GM12878 (cell line): Measurements from ENCODE around the gene POMT1. TPM values are rescaled to one million over a fixed set of nuclear protein-coding genes. Genes with fewer than 3 reads are reported as not detected.

Source experiments
- ATAC-seq: fragments of 200-7000 bp; cut with Tn5 transposase; 3 replicates; pipeline ENCODE4 v1.9.1; 2020; ENCODE audit warnings: mild to moderate bottlenecking, moderate library complexity
- BruUV-seq: library from RNA; stranded (reverse); fragments of 400-500 nt; replicated peaks from 2 replicates; lab custom pipeline; 2021; lab: Mats Ljungman, UMichigan
- CTCF ChIA-PET: fragments of 300-600 bp; sonication (Branson Sonifier 250); formaldehyde crosslinking; extraction: SDS; loops from one replicate; lab custom pipeline; 2021; ENCODE audit warnings: inconsistent platforms; lab: Yijun Ruan, JAX
- POLR2A ChIA-PET: fragments of 350-600 bp; formaldehyde crosslinking; extraction: SDS; loops from one replicate; lab custom pipeline; 2021; ENCODE audit warnings: inconsistent platforms; lab: Charles Lee
- RAD21 ChIA-PET: fragments of 300-600 bp; sonication (Branson Sonifier 250); formaldehyde crosslinking; loops from one replicate; lab custom pipeline; 2023; ENCODE audit warnings: antibody characterized with exemption; ENCODE audit not compliant: unreplicated experiment; lab: Charles Lee
- SMC1A ChIA-PET: fragments of 300-600 bp; sonication (Branson Sonifier 250); formaldehyde crosslinking; loops from one replicate; lab custom pipeline; 2023; ENCODE audit not compliant: unreplicated experiment, uncharacterized antibody; lab: Charles Lee
- DNase-seq: peaks from one replicate; pipeline ENCODE4 v3.0.0-alpha.2; 2011; ENCODE audit warnings: low read depth, low spot score
- FAIRE-seq: peaks from 3 replicates; lab custom pipeline; 2011; peaks lifted over from hg19 to GRCh38; lab: Jason Lieb, UNC
- H2AFZ ChIP-seq: 2 replicates; pipeline ENCODE4 v1.6.0; 2011; ENCODE audit warnings: low read depth, low read length, control low read depth; ENCODE audit not compliant: control insufficient read depth
- H3K27ac ChIP-seq: 2 replicates; pipeline ENCODE4 v1.5.1; 2011; ENCODE audit warnings: control low read depth; ENCODE audit not compliant: control insufficient read depth, insufficient read depth
- H3K27me3 ChIP-seq, 2 experiments: replicated peaks in 1 of 2; 2 replicates each; pipeline versions ENCODE4 v1.6.0 to v1.6.1; 2011; ENCODE audit warnings: low read length in 1 of 2; ENCODE audit not compliant: control insufficient read depth in 2 of 2, insufficient read depth in 2 of 2
- H3K36me3 ChIP-seq, 2 experiments: 2 replicates each; pipeline ENCODE4 v1.5.1; 2011; ENCODE audit warnings: low read length in 1 of 2; ENCODE audit not compliant: control insufficient read depth in 2 of 2, insufficient read depth in 2 of 2
- H3K4me1 ChIP-seq: 2 replicates; pipeline ENCODE4 v1.6.1; 2011; ENCODE audit warnings: mild to moderate bottlenecking, low read length, moderate library complexity, mixed read lengths; ENCODE audit not compliant: control insufficient read depth, insufficient read depth
- H3K4me2 ChIP-seq: 2 replicates; pipeline ENCODE4 v1.6.0; 2011; ENCODE audit warnings: control low read depth; ENCODE audit not compliant: control insufficient read depth, insufficient read depth
- H3K4me3 ChIP-seq: fragments of 200-600 bp; sonication (generic); 2 replicates; pipeline ENCODE4 v1.5.1; 2016
- H3K79me2 ChIP-seq: 2 replicates; pipeline ENCODE4 v1.6.0; 2011; ENCODE audit warnings: low read length; ENCODE audit not compliant: control insufficient read depth, insufficient read depth
- H3K9ac ChIP-seq: 2 replicates; pipeline ENCODE4 v1.8.0; 2011; ENCODE audit warnings: low read length, control low read depth, mixed read lengths; ENCODE audit not compliant: control insufficient read depth, insufficient read depth
- H3K9me3 ChIP-seq: replicated peaks from 3 replicates; pipeline ENCODE4 v1.5.1; 2011; ENCODE audit warnings: mild to moderate bottlenecking, low read length; ENCODE audit not compliant: control insufficient read depth, insufficient read depth
- H4K20me1 ChIP-seq: 2 replicates; pipeline ENCODE4 v1.6.0; 2011; ENCODE audit not compliant: control insufficient read depth, insufficient read depth
- NBN ChIP-seq: fragments of 450-650 bp; IDR thresholded peaks from 2 replicates; pipeline ENCODE4 v1.6.1; 2016
- POLR2AphosphoS5 ChIP-seq: IDR thresholded peaks from 2 replicates; pipeline ENCODE4 v1.6.1; 2011; ENCODE audit warnings: mild to moderate bottlenecking, low read length, inconsistent platforms
- STAT3 ChIP-seq: IDR thresholded peaks from 2 replicates; pipeline ENCODE4 v1.6.1; 2011; ENCODE audit warnings: low read depth, low read length, improper control_type of control experiment
- TCF12 ChIP-seq: IDR thresholded peaks from 2 replicates; pipeline ENCODE4 v1.6.1; 2011; ENCODE audit warnings: low read depth, mild to moderate bottlenecking, low read length
- ZNF274 ChIP-seq: IDR thresholded peaks from one replicate; pipeline ENCODE4 v1.8.0; 2011; ENCODE audit not compliant: insufficient read length, insufficient read depth
- WGBS: methylation state at CpG from one replicate; pipeline ENCODE4 v1.1.6; 2016; ENCODE audit warnings: low lambda C conversion rate; ENCODE audit not compliant: insufficient replicate concordance, insufficient coverage; ENCODE audit errors: missing lambda C conversion rate; 5-methylcytosine and 5-hydroxymethylcytosine counted together
- in situ Hi-C: fragments of 300-500 bp; cut with MboI; formaldehyde crosslinking; loops from 9 replicates; pipeline ENCODE4 v1.14.3; 2018; ENCODE audit warnings: mixed read lengths
- intact Hi-C: fragments of 100-400 bp; cut with micrococcal nuclease; formaldehyde crosslinking; loops from one replicate; pipeline ENCODE4 v1.14.2; 2022; ENCODE audit not compliant: unreplicated experiment
- polyA plus RNA-seq, 11 experiments: library from polyadenylated mRNA; depleted of rRNA in 4 of 11; unstranded in 6 of 11; stranded (reverse) in 5 of 11; fragments of >200 nt; fragmentation: Nextera tagmentation in 4 of 11; fragmentation: Illumina TruSeq in 1 of 11; extraction: Ambion mirVana in 4 of 11; extraction: Trizol in 1 of 11; gene quantifications; 1 replicate in 1 of 11; 2 replicates in 10 of 11; pipeline versions ENCODE4 v1.2.1 to v1.2.3, GENCODE V29; 2011 to 2016; ENCODE audit warnings: inconsistent platforms in 2 of 11, missing spikeins in 2 of 11, low read depth in 1 of 11
- total RNA-seq, 4 experiments: library from RNA; depleted of rRNA in 3 of 4; stranded (reverse); fragments of >200 nt in 3 of 4; fragmentation: Illumina TruSeq in 1 of 4; extraction: Trizol in 1 of 4; gene quantifications; 2 replicates each; pipeline versions ENCODE4 v1.2.1 to v1.2.3, GENCODE V29; 2013 to 2021
- TF ChIP-seq, protein P1 (sequence below): fragments of 450-650 bp; IDR thresholded peaks from 2 replicates; pipeline ENCODE4 v1.6.1; 2018; ENCODE audit warnings: borderline replicate concordance, mild to moderate bottlenecking; ENCODE audit not compliant: partially characterized antibody
- TF ChIP-seq, protein P2 (sequence below): fragments of 450-650 bp; IDR thresholded peaks from 2 replicates; pipeline ENCODE4 v1.6.1; 2018; ENCODE audit warnings: mild to moderate bottlenecking, low read depth, moderate library complexity; ENCODE audit not compliant: partially characterized antibody
- TF ChIP-seq, protein P3 (sequence below): IDR thresholded peaks from 2 replicates; pipeline ENCODE4 v1.6.1; 2011; ENCODE audit warnings: mild to moderate bottlenecking, low read depth, low read length, moderate library complexity; ENCODE audit not compliant: insufficient replicate concordance

POMT1 gene
- total and polyA plus RNA-seq, 10 of the 15 experiments (the other 5 are each of a cell fraction or from before 2014, with no cell fraction given): 1.2 to 19.2 (median 12.6) TPM

DNA sequence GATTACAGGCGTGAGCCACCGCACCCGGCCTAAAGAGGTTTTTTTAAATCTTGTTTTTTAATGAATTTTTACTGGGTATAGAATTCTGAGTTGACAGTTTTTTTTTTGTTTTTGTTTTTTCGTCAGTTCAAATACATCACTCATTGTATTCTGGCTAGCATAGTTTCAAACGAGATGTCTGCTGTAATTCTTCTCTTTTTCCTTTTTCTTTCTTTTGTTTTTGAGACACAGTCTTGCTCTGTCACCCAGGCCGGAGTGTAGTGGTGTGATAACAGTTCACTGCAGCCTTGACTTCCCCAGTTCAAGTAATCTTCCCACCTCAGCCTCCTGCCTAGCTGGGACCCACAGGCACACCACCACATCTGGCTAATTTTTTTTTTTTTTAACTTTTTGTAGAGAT lies 40.4 kb downstream of the POMT1 start (continued):
- TF ChIP-seq, protein P1, sequence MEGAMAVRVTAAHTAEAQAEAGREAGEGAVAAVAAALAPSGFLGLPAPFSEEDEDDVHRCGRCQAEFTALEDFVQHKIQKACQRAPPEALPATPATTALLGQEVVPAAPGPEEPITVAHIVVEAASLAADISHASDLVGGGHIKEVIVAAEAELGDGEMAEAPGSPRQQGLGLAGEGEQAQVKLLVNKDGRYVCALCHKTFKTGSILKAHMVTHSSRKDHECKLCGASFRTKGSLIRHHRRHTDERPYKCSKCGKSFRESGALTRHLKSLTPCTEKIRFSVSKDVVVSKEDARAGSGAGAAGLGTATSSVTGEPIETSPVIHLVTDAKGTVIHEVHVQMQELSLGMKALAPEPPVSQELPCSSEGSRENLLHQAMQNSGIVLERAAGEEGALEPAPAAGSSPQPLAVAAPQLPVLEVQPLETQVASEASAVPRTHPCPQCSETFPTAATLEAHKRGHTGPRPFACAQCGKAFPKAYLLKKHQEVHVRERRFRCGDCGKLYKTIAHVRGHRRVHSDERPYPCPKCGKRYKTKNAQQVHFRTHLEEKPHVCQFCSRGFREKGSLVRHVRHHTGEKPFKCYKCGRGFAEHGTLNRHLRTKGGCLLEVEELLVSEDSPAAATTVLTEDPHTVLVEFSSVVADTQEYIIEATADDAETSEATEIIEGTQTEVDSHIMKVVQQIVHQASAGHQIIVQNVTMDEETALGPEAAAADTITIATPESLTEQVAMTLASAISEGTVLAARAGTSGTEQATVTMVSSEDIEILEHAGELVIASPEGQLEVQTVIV: no peak
- TF ChIP-seq, all 136 proteins: peak for 1

DNA sequence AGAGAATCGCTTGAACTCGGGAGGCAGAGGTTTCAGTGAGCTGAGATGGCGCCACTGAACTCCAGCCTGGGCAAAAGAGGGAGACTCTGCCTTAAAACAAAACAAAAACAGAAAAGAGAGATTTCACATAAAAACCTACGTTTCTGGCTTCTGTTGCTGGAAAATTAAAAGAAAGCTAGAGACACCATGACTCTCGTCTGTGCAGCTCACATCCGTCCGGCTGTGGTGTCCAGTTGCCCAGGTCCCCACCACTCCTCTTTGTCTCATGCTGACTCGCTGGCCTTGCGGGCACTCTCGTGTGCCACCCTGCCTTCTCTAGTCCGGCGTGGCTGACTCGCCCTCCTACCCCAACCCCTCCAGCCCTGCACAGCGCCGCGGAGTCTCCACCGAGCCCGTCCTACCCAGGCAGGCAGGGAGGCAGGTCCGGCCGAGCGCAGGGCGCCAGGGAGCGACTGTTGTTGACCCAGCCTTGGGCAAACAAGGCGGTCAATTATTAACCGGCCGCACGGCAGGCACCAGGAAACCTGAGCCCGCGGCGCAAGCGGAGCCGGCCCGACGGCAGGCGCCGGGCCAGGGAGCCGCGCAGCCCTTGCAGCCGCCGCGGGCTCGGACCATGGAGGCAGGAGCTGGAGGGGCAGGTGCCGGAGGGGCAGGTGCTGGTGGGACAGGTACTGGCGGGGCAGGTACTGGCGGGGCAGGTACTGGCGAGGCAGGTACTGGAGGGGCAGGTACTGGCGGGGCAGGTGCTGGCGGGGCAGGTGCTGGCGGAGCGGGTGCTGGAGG lies 42.5 kb downstream of the POMT1 start, which contains the start of gene PRRT1B:
PRRT1B (plus strand) TSS at position 521 of the 783 bp plus-strand sequence; CDS start at position 614, 93 bp downstream.
- intact Hi-C loops (no loop called here), in situ Hi-C loops (no loop called here)
- Histone ChIP-seq H4K20me1 (no peaks in the 10 kb centered on the region), H3K4me2 (no peak within 1 kb of the TSS), H3K4me3 (no peak within 1 kb of the TSS), H3K27me3 (peaks cover 0 to 2% of the 10 kb centered on the region in 2 experiments; a peak in 2 of 4 replicates), H3K27ac (no peak within 1 kb of the TSS), H3K36me3 (no peaks in the 10 kb centered on the region), H3K9ac (no peak within 1 kb of the TSS), H3K4me1 (no peaks in the 10 kb centered on the region), H3K9me3 (peaks cover 15% of the 10 kb centered on the region), H2AFZ (no peak within 1 kb of the TSS), H3K79me2 (no peaks in the 10 kb centered on the region)
- WGBS: 76% methylated on average over 40 of the region's 50 CpGs
- RAD21 ChIA-PET: no interaction called here
- BruUV-seq: no TSS peak
- ATAC-seq (no peak), DNase-seq (no peak), FAIRE-seq (no peak)
- SMC1A ChIA-PET: interaction anchor here (1.4 kb wide), 1 partner anchor 9 kb away, joined by 3 read pairs; no protein-coding TSS in a partner anchor
- TF ChIP-seq, protein P2, sequence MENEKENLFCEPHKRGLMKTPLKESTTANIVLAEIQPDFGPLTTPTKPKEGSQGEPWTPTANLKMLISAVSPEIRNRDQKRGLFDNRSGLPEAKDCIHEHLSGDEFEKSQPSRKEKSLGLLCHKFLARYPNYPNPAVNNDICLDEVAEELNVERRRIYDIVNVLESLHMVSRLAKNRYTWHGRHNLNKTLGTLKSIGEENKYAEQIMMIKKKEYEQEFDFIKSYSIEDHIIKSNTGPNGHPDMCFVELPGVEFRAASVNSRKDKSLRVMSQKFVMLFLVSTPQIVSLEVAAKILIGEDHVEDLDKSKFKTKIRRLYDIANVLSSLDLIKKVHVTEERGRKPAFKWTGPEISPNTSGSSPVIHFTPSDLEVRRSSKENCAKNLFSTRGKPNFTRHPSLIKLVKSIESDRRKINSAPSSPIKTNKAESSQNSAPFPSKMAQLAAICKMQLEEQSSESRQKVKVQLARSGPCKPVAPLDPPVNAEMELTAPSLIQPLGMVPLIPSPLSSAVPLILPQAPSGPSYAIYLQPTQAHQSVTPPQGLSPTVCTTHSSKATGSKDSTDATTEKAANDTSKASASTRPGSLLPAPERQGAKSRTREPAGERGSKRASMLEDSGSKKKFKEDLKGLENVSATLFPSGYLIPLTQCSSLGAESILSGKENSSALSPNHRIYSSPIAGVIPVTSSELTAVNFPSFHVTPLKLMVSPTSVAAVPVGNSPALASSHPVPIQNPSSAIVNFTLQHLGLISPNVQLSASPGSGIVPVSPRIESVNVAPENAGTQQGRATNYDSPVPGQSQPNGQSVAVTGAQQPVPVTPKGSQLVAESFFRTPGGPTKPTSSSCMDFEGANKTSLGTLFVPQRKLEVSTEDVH: no peak
- no peak for TF ChIP-seq STAT3
- TF ChIP-seq, protein P3, sequence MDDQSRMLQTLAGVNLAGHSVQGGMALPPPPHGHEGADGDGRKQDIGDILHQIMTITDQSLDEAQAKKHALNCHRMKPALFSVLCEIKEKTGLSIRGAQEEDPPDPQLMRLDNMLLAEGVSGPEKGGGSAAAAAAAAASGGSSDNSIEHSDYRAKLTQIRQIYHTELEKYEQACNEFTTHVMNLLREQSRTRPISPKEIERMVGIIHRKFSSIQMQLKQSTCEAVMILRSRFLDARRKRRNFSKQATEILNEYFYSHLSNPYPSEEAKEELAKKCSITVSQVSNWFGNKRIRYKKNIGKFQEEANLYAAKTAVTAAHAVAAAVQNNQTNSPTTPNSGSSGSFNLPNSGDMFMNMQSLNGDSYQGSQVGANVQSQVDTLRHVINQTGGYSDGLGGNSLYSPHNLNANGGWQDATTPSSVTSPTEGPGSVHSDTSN: no peak
- TF ChIP-seq ZNF274: no peak
- TF ChIP-seq NBN: no peak
- TF ChIP-seq TCF12: no peak
- no peak for TF ChIP-seq POLR2AphosphoS5
- POLR2A ChIA-PET: no interaction called here
- CTCF ChIA-PET: interaction anchor here (1.5 kb wide), 1 partner anchor 146 kb away, joined by 3 read pairs; no protein-coding TSS in a partner anchor
